Activated T-helper 17 cell treated with anti-CD3 and anti-CD28 coated beads, Interleukin-2, amount 50 U/mL, for 72 hours (primary cell): ENCODE results near the gene FLVCR2. TPM values are rescaled to one million over a fixed set of nuclear protein-coding genes. Genes with fewer than 3 reads are reported as not detected.

ENCODE experiments used
- ATAC-seq: fragments of 150-1000 bp; cut with Tn5 transposase; replicated peaks from 2 replicates; pipeline ENCODE4 v1.10.0; 2021; ENCODE audit warnings: mild to moderate bottlenecking, moderate library complexity
- H3K27ac Mint-ChIP-seq: one replicate; pipeline ENCODE4 v1.8.0; 2022; ENCODE audit warnings: mixed read lengths
- H3K27me3 Mint-ChIP-seq: one replicate; pipeline ENCODE4 v1.8.0; 2022; ENCODE audit warnings: mixed read lengths
- H3K36me3 Mint-ChIP-seq: one replicate; pipeline ENCODE4 v1.8.0; 2022; ENCODE audit warnings: low read depth, mild to moderate bottlenecking, mixed read lengths
- H3K4me1 Mint-ChIP-seq: one replicate; pipeline ENCODE4 v1.8.0; 2022; ENCODE audit warnings: mixed read lengths
- H3K4me3 Mint-ChIP-seq: one replicate; pipeline ENCODE4 v1.8.0; 2022; ENCODE audit warnings: mild to moderate bottlenecking, mixed read lengths
- H3K9me3 Mint-ChIP-seq: one replicate; pipeline ENCODE4 v1.8.0; 2022; ENCODE audit warnings: mixed read lengths
- total RNA-seq, 2 donors: library from RNA; stranded (reverse); gene quantifications; one replicate each; pipeline ENCODE4 v1.2.3, GENCODE V29; 2022

FLVCR2 gene
- total RNA-seq, 2 donors from 2014 or later, result 8.5 to 18.5 TPM

- H3K4me3 Mint-ChIP-seq, result peak overlapping the region; percentile 76
- H3K9me3 Mint-ChIP-seq, result no peaks in the 10 kb centered on the region
- H3K4me1 Mint-ChIP-seq, result peaks cover 49% of the 10 kb centered on the region
- peaks cover 81% of the 10 kb centered on the region for H3K36me3 Mint-ChIP-seq
- peak overlapping the region; percentile 89 for H3K27ac Mint-ChIP-seq
- ATAC-seq, result no peak
- H3K27me3 Mint-ChIP-seq, result no peaks in the 10 kb centered on the region
Observed at GRCh38 chr14:75547552-75548250, 30.7 kb upstream of the FLVCR2 start.

DNA sequence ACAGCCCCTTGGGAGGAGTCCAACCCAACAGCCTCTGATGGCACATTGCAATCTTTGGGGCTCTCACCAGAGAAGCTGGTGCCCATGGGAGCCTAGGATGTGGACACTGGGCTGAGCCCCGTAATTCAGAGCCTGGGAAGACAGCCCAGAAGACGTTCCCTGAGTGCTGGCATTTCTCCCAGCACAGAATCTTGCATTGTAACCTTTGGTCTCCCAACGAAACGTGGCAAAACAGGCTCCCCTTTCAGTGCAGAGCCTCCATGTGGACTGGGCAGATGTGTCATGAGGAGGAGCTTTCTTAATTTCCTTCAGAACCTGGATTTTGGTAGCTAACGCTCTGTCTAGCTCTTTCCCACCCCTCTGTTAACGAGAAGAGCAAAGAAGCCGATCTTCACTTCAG, 29.9 kb upstream of the FLVCR2 start:
- H3K4me3 Mint-ChIP-seq, result peak overlapping the region; percentile 76
- H3K9me3 Mint-ChIP-seq, result no peaks in the 10 kb centered on the region
- H3K27ac Mint-ChIP-seq, result peak overlapping the region; percentile 89
- peaks cover 74% of the 10 kb centered on the region for H3K36me3 Mint-ChIP-seq
- H3K27me3 Mint-ChIP-seq, result no peaks in the 10 kb centered on the region
- ATAC-seq, result peak; percentile 2
- peaks cover 47% of the 10 kb centered on the region for H3K4me1 Mint-ChIP-seq

DNA sequence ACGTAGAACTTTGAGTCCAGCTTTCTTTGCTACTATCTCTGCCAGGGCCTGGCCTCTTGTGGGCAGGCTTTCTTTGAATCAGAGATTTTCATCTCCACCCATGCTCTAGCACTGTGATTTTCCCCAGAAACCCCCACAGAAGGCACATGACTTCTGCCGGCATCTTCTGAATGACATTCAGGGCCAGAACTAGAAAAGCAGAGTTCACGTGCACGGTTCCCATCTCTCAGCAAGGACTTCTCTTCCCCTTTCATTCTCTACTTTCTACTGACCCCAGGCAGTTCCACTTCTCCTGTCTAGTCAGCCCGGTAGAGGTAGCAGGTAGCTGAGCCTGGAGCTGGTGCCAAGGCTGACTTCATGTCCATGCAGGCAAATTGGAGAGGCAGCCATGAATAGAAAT, 29.3 kb upstream of the FLVCR2 start:
- peak overlapping the region; percentile 76 for H3K4me3 Mint-ChIP-seq

GRCh38 chr14:75551021-75551420, 27.4 kb upstream of the FLVCR2 start:
- peaks cover 50% of the 10 kb centered on the region for H3K4me1 Mint-ChIP-seq
- H3K9me3 Mint-ChIP-seq, result no peaks in the 10 kb centered on the region
- ATAC-seq, result peak; percentile 49
- H3K4me3 Mint-ChIP-seq, result peak overlapping the region; percentile 76
- H3K27ac Mint-ChIP-seq, result peak overlapping the region; percentile 89
- peaks cover 51% of the 10 kb centered on the region for H3K36me3 Mint-ChIP-seq
- no peaks in the 10 kb centered on the region for H3K27me3 Mint-ChIP-seq

More for the DNA sequence above, 29.3 kb upstream of the FLVCR2 start:
- Mint-ChIP-seq H3K4me1 (peaks cover 47% of the 10 kb centered on the region), H3K36me3 (peaks cover 68% of the 10 kb centered on the region), H3K9me3 (no peaks in the 10 kb centered on the region), H3K27ac (peak overlapping the region; percentile 89), H3K27me3 (no peaks in the 10 kb centered on the region)
- ATAC-seq, result peak; percentile 77

- Mint-ChIP-seq H3K27me3 (no peaks in the 10 kb centered on the region), H3K27ac (peak overlapping the region; percentile 41), H3K36me3 (peaks cover 30% of the 10 kb centered on the region), H3K9me3 (no peaks in the 10 kb centered on the region), H3K4me3 (peak overlapping the region; percentile 76), H3K4me1 (peaks cover 41% of the 10 kb centered on the region)
- no peak for ATAC-seq
Observed at GRCh38 chr14:75553157-75553556, 25.3 kb upstream of the FLVCR2 start.

- no peak for ATAC-seq
- Mint-ChIP-seq H3K27me3 (no peaks in the 10 kb centered on the region), H3K4me3 (peak overlapping the region; percentile 76), H3K27ac (peak overlapping the region; percentile 41), H3K9me3 (no peaks in the 10 kb centered on the region), H3K36me3 (peaks cover 23% of the 10 kb centered on the region), H3K4me1 (peaks cover 39% of the 10 kb centered on the region)
Observed at GRCh38 chr14:75553761-75554364, 24.6 kb upstream of the FLVCR2 start.

- peaks cover 38% of the 10 kb centered on the region for H3K4me1 Mint-ChIP-seq
- H3K9me3 Mint-ChIP-seq, result no peaks in the 10 kb centered on the region
Observed at GRCh38 chr14:75554482-75554881, 23.9 kb upstream of the FLVCR2 start.

GRCh38 chr14:75558440-75558839, 20.0 kb upstream of the FLVCR2 start:
- no peaks in the 10 kb centered on the region for H3K9me3 Mint-ChIP-seq
- peaks cover 54% of the 10 kb centered on the region for H3K4me1 Mint-ChIP-seq
- ATAC-seq, result no peak
- H3K36me3 Mint-ChIP-seq, result peaks cover 9% of the 10 kb centered on the region
- no peaks in the 10 kb centered on the region for H3K27me3 Mint-ChIP-seq
- H3K27ac Mint-ChIP-seq, result peak overlapping the region; percentile 100
- H3K4me3 Mint-ChIP-seq, result peak overlapping the region; percentile 80

More at GRCh38 chr14:75554482-75554881, 23.9 kb upstream of the FLVCR2 start:
- H3K4me3 Mint-ChIP-seq, result no peak overlapping the region
- peaks cover 16% of the 10 kb centered on the region for H3K36me3 Mint-ChIP-seq
- H3K27ac Mint-ChIP-seq, result no peak overlapping the region
- no peak for ATAC-seq
- no peaks in the 10 kb centered on the region for H3K27me3 Mint-ChIP-seq

- peak overlapping the region; percentile 80 for H3K4me3 Mint-ChIP-seq
Observed at GRCh38 chr14:75559045-75559444, 19.4 kb upstream of the FLVCR2 start.

DNA sequence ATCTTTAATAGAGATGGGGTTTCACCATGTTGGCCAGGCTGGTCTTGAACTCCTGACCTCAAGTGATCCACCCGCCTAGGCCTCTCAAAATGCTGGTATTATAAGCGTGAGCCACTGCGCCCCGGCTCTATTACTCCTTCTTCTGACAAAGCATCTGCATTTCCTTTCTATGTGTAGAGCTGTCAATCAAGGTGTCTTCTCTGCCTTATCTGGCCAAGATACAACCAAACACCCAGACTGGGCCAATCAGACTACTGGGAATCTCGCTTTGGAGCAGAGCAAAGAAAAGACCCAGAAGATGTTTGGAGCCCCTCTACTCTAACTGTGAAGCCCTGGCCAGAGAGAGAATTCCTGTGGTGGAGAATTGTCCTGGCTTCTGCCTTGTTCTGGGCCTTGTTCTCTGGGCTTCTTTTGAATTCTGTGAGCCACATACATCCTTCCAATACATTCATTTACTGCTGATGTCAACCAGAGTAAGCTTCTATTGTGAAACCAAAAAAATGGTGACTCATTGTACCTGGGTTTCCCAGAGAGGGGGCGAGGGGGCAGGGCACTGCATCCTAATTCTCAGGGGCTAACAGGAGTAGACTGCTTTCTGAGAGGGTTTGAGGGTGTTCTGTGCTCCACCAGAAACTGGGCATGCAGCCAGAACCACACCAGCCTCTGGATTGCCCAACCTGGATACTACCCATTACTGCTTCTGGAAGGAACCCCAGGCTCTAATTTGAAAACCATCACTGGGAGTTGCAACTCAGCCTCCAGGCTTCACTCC, 18.8 kb upstream of the FLVCR2 start:
- H3K4me1 Mint-ChIP-seq, result peaks cover 55% of the 10 kb centered on the region
- no peaks in the 10 kb centered on the region for H3K9me3 Mint-ChIP-seq
- ATAC-seq, result peak; percentile 61
- no peaks in the 10 kb centered on the region for H3K27me3 Mint-ChIP-seq
- H3K4me3 Mint-ChIP-seq, result peak overlapping the region; percentile 80
- H3K36me3 Mint-ChIP-seq, result peaks cover 9% of the 10 kb centered on the region
- peak overlapping the region; percentile 100 for H3K27ac Mint-ChIP-seq

More at GRCh38 chr14:75559045-75559444, 19.4 kb upstream of the FLVCR2 start:
- Mint-ChIP-seq H3K9me3 (no peaks in the 10 kb centered on the region), H3K27ac (peak overlapping the region; percentile 100), H3K27me3 (no peaks in the 10 kb centered on the region), H3K36me3 (peaks cover 9% of the 10 kb centered on the region), H3K4me1 (peaks cover 54% of the 10 kb centered on the region)
- ATAC-seq, result no peak

- peak; percentile 5 for ATAC-seq
- Mint-ChIP-seq H3K27me3 (no peaks in the 10 kb centered on the region), H3K4me1 (peaks cover 60% of the 10 kb centered on the region), H3K9me3 (no peaks in the 10 kb centered on the region), H3K36me3 (peaks cover 10% of the 10 kb centered on the region), H3K4me3 (peak overlapping the region; percentile 80), H3K27ac (peak overlapping the region; percentile 100)
Observed at GRCh38 chr14:75561013-75561432, 17.4 kb upstream of the FLVCR2 start.

- Mint-ChIP-seq H3K9me3 (no peaks in the 10 kb centered on the region), H3K27me3 (no peaks in the 10 kb centered on the region), H3K36me3 (peaks cover 21% of the 10 kb centered on the region), H3K27ac (peak overlapping the region; percentile 100), H3K4me1 (peaks cover 64% of the 10 kb centered on the region), H3K4me3 (peak overlapping the region; percentile 80)
- ATAC-seq, result peak; percentile 76
Observed at GRCh38 chr14:75562089-75562488, 16.3 kb upstream of the FLVCR2 start.

GRCh38 chr14:75562489-75562888, 15.9 kb upstream of the FLVCR2 start:
- Mint-ChIP-seq H3K27me3 (no peaks in the 10 kb centered on the region), H3K36me3 (peaks cover 22% of the 10 kb centered on the region), H3K27ac (peak overlapping the region; percentile 100), H3K4me1 (peaks cover 65% of the 10 kb centered on the region), H3K4me3 (peak overlapping the region; percentile 80), H3K9me3 (no peaks in the 10 kb centered on the region)
- peak; percentile 35 for ATAC-seq

DNA sequence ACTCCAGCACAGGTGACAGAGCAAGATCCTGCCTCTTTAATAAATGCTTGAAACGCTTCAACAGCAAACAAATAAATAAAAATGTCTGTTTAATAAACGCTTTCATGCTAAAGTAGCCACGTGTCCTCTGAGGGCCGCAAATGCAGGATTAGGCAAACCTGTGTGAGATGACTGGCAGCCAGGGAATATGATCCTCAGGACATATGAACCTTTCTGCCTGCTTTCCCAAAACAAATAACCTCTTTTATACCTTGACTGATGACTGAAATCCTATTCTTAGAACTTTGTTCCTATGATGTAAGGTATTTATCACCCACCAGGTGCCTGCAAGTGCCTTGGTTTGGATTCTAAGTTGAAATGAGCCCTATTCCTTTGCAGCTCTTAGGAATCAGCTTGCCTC, 14.5 kb upstream of the FLVCR2 start:
- H3K27me3 Mint-ChIP-seq, result no peaks in the 10 kb centered on the region
- no peak for ATAC-seq
- no peaks in the 10 kb centered on the region for H3K9me3 Mint-ChIP-seq
- peaks cover 29% of the 10 kb centered on the region for H3K36me3 Mint-ChIP-seq
- H3K4me1 Mint-ChIP-seq, result peaks cover 70% of the 10 kb centered on the region
- H3K4me3 Mint-ChIP-seq, result no peak overlapping the region
- H3K27ac Mint-ChIP-seq, result no peak overlapping the region
